Mesenteric fat pad (tissue), 1 donor: ENCODE measurements around the gene TXN2. TPM values are rescaled to one million over a fixed set of nuclear protein-coding genes. Genes with fewer than 3 reads are reported as not detected.

Source experiments
- DNase-seq: peaks from one replicate; pipeline ENCODE4 v3.0.0-alpha.2; 2020; ENCODE audit warnings: low spot score
- total RNA-seq: library from RNA; stranded (reverse); fragmentation: NEBNext Ultra II Directional; extraction: Animal tissue kit (Norgen Biotek cat#: 25700); gene quantifications from one replicate; pipeline ENCODE4 v1.2.1, GENCODE V29; 2021
- donor health status: DM: yes; HTN: yes; CAD: no.

Gene TXN2
- total RNA-seq, 1 donor from 2014 or later: 52.0 TPM

DNA sequence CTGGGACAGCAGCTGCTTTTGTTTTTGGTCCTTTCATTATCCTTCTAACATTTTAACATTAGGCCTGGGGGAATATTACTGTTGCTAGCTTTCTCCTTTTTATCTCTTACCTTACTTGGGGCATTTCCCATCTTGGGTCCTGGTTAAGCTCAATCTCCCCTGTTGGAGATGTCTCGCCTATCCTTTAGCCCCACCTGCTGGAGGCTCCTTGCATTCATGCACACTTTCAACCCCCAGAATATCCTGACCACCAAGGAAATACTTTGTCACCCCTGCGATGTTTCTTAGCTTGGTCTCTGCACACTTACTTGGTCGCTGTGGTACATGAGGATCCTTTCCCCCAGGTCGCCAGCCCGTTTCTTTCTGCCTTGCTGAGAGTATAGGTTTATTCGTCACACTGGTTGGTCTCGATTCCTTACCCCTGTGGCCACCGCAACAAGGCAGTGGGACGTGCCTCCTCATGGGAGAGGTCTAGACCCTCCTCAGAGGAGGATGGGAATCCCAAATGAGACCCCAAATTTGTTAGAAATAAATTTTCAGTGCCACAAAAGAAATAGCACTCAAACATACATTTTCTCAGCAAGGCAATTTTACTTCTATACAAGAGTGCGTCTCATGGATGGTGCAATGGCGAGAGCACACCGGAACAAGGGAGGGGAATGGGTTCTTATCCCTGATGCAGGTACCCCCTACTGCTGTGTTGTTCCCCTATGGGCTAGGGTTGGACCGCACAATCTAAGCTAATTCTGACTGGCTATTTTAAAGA is 5.4 kb upstream of the TXN2 start:
- no peak for DNase-seq

DNA sequence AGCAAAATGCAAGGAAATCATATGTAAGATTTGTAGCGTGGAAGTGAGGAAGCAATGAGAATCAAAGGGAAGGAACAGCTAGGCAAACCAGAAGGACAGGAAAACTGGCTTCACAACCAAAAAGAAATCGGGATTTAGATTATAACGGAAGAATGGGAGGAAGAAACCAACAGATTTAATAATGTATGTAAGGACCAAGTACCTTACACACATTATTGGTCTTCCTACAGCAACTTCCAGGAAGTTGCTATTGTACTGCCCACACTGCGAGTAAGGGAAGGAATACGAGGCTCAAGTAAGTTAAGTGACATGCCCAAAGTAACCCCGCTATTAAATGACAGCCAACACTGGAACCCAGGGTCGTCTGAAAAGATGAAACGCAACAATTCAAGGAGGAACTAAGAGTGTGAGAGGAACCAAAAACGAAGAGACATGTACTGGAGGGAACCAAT is 473 bp downstream of the TXN2 start:
- DNase-seq: no peak

DNA sequence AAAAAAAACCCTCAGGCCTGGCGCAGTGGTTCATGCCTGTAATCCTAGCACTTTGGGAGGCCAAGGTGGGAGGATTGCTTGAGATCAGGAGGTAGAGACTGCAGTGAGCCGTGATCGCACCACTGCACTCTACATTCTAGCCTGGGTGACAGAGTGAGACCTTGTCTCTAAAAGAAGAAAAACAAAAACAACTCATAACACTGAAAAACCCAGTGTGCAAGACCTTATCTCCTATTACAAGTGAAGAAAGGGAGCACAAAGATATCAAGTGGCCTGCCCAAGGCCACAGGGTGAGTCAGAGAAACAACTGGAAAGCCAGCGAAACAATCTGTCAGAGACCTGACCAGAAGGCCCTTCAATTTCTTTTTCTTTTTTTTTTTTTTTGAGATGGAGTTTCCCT is 2.5 kb downstream of the TXN2 start:
- DNase-seq: no peak

DNA sequence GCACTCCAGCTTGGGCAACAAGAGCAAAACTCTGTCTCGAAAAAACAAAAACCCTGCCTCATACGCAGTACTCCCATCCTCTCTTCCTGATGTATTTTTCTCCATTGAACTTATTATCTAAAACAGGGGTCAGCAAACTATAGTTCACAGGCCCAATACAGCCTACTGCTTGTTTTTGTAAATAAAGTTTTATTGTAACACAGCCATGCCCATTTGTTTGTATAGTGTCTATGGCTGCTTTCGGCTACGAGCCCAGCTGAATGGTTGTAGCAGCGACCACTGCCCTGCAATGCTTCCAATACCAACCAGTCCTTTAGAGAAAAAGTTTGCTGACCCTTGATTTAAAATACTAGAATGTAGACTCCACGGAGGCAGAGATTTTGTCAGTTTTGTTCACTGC is 6.1 kb downstream of the TXN2 start:
- DNase-seq: no peak

DNA sequence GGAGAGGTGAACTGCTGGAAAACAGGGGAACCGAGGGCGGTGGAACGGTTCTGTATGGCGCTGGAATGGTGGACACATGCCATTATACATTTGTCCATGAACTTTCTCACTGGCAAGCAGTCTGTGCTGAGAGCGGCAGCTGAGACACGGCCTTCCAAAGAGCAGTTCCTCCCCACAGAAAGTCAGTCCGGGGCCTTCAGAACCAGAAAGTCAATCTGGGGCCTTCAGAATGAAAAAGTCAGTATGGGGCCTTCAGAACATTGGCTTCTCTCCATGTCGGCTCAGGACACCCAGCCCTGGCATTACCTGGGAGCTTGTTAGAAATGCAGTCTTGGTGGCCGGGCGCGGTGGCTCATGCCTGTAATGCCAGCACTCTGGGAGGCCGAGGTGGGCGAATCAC is 8.8 kb downstream of the TXN2 start:
- DNase-seq: no peak

DNA sequence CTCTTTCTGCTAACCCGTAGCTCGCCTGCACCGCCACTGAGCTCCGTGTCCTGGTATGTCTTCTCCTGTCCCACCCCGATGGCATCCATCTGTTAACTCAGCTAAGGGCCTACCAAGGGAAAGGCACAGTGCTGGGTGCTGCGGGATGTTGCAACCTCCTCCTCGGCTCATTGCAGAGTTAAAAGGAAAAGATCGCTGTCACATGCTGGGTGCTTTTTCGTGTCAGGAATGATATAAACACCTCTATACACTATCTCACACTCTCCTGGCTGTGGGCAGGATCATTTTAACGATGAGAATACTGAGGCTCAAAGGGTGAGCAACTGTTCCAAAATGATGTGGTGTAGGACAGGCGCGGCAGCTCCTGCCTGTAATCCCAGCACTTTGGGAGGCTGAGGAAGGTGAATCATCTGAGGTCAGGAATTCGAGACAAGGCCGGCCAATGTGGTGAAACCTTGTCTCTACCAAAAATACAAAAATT is 10.1 kb downstream of the TXN2 start:
- no peak for DNase-seq

DNA sequence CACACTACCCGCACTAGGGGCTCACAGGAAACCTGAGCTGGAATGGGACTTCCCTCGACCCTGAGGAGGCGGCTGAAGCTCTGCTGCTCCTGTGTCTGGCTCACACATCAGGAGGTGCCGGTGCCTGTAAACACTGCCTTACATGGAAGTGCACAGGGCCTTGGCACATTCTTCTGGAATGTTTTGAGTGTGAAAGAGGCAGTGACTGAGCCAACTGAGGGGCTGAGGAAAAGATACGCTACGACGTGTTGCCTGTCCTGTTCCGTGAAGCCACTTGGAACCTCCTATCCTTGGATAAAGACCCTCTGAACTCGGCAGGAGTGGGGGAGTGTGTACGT is 10.5 kb downstream of the TXN2 start:
- DNase-seq: no peak

DNA sequence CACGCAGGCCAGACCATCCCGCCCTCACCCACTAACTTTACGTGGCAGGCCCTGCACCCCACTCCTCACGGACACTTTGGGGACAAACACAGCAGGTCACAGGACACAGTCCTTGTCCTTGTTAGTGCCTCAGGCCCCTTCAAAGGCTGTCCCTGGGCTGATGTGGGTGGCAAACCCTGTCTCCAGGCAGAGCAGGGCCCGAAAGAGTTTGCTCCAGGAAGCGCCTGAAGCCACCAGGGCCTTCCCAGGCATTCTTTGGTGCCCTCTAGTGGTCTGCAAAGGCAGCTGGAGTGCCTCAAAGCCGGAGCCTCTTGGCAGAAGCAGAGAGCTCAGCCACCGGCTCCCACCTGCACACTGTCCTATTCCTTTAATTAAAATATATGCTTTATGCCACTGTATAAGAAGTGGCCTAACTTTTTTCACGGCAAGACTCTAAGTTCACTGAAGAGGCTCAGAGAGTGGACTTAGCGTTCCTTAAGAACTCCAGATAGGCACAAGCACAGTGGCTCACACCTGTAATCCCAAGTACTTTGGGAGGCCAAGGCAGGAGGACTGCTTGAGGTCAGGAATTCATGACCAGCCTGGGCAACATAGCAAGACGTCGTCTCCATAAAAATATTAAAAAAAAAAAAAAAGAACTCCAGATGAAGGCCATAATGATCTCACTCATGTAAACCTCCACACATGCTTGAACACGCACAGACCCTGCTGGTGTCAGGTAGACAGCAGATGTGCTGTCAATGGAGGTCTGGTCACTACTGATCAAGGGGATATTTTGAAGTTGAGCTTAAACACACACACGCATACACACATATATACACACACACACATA is 11.1 kb downstream of the TXN2 start:
- no peak for DNase-seq

DNA sequence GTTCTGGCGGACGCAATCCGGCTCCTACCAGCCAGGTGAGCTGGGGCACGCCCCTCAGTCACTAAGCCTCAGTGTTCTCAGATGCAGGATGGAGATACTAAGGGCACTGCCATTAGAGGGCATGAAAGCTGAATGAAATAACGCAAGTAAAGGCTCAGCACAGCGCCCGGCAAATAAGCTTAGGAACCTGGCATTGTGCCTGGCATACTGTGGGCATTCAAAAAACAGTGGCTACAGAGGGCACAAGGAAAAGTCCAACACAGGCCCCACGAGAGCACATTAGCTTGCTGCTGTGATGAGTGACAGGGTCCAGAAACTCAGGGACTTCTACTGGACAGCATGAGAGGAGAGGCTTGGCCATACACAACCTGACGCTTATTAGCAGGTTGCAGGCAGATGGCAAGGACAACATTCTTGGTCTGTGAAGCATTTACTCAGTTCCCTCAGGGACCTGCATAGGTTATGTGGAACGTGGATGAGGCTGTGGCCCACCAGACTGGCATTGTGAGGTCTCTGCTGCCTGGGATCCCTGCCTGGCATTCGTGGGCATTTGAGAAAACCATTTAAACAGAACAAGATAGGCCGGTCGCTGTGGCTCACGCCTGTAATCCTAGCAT is 12.2 kb downstream of the TXN2 start:
- DNase-seq: no peak

DNA sequence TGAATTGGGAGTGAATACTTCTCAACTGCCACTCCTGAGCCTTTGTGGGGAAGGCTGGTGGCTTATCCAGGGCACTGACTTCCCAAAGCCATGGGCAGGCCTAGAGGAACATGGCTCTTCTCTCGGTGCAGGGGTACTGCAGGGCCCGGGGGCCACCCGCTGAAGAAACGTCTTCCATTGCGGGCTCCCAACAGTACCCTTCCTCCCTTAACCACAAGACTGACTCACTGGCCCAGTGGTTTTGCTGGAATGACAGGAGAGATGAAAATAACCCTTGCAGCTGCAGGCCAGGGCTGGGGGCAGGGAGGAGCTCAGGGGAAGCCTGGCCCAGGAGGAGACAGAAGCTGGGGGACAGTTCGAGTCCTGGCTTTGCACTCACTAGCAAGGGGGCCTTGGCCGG is 13.5 kb downstream of the TXN2 start:
- no peak for DNase-seq

DNA sequence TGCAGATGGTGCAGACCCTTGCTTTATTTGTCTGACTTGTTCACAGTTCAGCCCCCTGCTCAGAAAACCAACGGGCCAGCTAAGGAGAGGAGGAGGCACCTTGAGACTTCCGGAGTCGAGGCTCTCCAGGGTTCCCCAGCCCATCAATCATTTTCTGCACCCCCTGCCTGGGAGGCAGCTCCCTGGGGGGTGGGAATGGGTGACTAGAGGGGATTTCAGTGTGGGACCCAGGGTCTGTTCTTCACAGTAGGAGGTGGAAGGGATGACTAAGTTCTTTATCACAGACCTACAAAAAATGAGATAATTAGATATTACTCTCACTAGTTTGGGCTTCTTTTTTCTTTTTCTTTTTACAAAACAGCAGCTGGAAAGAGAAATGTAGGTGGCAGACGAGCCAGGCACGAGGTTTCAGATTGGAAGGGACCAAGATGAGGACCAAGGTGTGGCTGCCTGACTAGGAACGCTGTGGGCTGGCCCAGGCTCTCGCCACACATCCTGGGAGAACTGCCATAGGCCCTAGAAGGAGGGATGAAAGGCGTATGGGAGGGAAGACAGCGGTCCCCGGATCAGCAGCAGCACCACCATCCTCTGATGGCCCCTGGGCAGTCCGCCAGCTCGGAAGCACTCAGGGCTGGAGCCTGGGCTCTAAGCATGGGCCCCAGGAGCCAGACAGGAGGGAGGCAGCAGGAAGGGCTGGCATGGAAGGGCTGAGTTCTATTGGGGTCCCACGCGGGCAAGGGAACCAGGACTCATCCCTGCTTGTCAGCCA is 14.2 kb downstream of the TXN2 start:
- DNase-seq: no peak

DNA sequence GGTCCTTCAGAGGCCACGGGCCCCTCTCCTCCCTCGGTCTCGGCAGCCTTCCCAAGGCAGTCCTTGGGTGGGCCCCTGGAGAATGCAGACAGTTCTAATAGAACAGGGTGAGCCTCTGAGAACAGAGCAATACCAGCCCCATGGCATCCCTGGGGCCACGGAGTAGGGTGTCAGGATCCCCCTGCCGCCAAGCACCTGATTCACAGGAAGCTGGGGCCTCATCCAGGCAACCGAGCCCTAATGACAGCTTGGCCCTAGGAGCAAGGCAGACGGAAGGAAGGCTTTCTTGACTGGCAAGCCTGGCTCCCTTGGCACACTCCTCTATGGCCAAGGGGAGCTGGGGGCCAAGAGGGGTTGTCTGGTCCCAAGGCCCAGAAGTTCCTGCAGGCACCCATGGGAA is 15.2 kb downstream of the TXN2 start:
- no peak for DNase-seq

DNA sequence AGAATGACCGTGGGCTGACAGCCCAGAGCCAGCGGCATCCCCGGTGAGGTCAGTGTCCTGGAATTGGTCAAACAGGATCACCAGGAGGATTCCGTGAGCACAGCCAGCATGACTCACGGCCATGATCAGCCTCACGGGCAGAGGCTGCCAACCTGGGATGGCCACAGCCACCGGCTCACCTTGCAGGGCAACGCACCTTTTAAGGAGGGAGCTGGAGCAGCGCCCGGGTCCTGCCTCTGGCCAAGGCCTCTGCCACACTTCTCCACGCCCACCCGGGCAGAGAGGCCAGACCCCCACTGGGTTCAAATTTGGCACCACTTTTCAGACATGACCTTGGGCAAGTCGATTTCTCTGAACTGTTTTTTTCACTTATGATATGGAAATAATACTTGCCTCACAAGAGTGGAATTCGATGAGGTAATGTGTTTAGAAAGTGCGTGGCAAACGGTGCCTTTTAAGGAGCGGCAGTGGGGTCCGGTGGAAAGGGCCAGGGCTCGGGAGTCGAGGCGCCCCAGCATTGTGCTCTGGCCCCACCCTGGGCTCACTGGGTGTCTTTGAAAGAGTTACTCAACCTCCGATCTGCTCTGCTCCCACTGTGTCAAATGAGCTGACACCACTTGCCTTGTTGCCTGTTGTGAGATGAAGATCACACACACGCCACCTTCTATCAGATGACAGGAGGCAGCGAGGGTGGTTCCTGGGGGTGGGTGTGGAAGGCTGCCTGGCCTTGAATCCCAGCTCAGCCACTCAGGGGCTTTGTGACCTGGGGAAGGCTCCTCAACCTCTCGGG is 16.0 kb downstream of the TXN2 start:
- no peak for DNase-seq

DNA sequence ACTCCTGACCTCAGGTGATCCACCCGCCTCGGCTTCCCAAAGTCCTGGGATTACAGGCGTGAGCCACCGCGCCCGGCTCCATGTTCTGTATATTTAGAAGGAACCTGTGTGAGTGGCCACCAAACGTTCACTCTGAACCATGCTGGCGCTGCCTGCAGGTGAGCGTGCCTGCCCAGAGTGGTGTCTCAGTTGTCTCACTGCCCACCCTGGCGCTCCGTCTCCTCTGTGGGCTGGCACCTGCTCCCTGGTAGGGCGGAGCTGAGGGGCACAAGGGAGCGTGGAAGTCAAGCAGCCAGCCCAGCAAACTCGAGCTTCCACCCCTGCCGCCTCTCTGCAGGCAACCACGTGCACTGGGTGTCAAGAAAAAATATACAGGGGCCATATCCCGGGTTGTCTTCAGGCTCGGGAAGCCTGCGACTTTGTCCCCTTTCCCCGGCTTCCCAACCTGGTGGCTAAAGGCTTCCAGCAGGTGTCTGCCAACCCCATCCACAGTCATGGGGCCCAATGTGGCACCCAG is 16.7 kb downstream of the TXN2 start:
- no peak for DNase-seq

DNA sequence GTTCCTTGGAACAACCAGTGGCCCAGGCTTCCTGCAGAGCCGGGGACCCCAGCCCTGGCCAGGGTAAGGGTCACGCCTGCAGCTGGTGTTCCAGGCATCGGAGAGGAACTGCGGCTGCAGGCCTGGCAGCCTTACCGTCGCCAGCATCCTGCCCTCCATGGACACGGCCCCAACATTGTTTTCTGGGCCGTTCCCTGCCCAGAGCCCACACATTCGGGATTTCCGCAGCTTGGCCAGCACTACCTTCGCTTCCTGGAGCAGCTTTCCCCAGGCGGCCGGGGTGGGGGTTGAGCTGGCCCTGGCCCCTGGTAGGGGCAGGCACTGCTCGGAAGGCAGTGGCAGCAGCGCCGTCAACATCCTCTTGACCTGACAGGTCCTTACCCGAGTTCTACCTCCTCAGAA is 17.7 kb downstream of the TXN2 start:
- no peak for DNase-seq

DNA sequence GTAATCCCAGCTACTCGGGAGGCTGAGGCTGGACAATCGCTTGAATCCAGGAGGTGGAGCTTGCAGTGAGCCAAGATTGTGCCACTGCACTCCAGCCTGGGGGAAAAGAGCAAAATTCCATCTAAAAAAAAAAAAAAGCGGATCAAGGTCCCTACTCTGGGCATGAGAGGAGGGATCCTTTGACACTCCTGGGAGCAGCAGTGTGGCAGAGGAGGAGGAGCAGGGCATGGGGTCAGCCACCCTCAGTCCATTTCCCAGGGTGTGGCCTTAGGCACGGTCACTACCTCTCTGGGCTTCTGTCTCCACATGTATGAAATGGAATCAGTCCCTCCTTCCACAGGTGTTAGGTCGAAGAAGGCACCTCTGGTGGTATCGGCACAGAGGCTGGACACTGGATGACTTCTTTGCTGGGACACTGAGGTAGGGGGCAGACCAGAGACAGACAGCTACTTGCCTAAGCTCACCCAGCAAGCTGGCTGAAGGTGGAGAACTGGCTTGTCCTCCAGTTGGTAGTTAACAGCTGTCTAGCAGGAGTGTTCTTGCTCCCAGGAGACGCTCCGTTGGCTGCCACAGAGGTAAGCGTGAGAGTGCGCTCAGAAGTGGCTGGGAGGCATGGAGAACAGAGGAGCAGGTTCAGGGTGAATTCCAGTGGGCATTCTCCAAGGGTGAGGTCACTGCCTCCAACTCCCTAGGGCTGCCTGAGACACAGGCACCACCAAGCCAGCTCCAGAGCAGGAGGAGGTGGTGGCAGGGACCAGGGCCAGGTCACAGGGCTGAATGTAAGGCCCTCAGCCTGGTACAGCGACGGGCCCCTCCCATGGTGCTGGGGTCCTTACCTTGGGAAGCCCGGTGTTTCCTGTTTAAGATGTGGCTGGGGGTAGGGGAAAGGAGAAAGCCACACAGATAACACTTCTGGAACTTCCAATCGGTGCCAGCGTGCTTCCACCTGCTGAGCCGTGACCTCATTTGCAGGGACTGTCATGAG is 19.5 kb downstream of the TXN2 start:
- no peak for DNase-seq

DNA sequence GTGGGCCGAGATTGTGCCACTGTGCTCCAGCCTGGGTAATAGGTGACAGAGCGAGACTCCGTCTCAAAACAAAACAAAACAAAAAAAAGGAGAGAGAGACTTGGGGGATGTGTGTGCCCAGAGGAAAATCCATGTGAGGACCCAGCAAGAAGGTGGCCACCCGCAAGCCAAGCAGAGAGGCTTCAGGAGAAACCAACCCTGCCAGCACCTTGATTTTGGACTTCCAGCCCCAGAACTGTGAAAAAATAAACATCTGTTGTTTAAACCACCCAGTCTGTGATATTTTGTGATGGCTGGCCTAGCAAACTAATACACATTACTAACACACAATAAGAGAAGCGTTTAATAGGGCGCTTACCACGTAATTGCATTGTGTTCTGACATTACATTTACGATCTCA is 21.2 kb downstream of the TXN2 start:
- DNase-seq: no peak

DNA sequence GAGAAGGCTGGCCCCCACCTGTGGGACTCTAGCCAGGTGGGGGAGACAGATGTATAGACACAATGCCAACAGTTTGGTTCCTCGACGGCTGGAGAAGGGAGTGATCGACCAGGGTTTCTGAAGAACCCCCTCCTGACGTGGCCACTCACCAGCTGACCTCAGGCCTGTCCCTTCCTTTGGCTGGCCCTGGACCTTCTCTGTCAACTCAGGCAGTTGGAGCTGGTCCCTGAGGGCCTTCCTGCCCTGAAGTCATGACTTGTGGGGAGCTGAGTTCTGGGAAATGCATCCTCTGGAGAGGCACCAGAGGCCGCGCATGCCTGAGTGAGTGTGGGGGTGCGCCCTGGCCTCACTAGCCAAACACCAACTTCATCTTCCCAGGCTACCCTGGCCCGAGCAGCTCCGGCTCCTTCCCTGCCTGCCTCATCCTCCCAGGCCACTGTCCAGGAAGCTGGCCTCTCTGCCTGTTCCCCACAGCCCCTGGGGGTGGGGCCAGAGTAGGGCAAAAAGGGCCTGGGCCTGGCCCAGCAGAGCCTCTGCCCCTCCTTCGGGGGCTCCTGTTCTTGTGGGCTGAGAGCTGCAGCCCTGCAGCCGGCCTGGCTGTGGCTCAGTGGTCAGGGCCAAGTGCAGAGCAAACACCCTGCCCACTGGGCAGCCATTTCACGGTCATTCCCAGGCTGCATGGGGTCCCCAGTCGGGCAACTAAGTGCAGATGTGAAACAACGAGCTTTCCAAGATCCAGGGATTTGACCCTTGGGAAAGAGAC is 23.6 kb downstream of the TXN2 start:
- no peak for DNase-seq
